ENCODE data around the gene XRCC3. TPM values are rescaled to one million over a fixed set of nuclear protein-coding genes. Genes with fewer than 3 reads are reported as not detected.
A peak's percentile ranks its signal among the peaks of the same experiment; 100 is the strongest.

The XRCC3 gene
- 10 to 100 TPM; 11.5 to 23.9 (median 12.6) TPM for polyA plus RNA-seq (ENCODE audit: insufficient read length in 4 of 4)

GRCh38 chr14:103715052-103716000 lies at the start of gene XRCC3, which contains the start of gene ZFYVE21:
Gene XRCC3 (minus strand): TSS chr14:103715451. CDS start chr14:103711087, 4,364 bp downstream.
Gene ZFYVE21 (plus strand): TSS chr14:103715810. CDS start chr14:103715842, 32 bp downstream.
- DNase-seq (ENCODE audit: low read depth in 4 of 4, low spot score in 3 of 4) = peak; percentile 97 to 99 (median 98)

DNA sequence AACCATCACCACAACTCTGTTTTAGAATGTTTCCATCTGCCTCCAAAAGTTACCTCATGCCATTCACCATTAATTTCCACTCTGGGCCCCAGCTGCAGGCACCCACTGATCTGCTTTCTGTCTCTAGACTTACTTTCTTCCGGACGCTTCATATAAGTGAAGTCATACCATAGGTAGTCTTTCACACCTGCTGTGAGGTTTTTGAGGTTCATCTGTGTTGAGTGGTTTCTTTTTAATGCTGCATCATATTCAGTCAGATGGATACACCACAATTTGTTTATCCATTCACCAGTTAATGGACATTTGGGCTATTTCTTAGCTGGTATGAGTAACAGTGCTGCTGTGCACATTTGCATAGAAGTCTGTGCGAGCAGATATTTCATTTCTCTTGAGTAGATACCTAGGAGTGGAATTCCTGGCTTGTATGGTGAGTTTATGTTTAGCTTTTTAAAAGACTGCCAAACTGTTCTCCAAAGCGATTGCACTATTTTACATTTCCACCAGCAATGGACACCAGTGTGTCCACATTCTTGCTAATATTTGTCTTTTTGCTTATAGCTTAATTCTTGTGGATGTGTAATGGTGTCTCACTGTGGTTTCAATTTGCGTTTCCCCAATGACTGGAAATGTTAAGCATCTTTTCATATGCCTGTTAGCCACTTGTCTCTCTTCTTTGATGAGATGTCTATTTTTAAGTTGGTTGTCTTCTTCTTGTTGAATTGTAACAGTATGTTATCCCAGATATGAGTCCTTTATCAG lies 48.7 kb upstream of the XRCC3 start:
- no peak for DNase-seq (ENCODE audit: low read depth in 4 of 4, low spot score in 3 of 4)

DNA sequence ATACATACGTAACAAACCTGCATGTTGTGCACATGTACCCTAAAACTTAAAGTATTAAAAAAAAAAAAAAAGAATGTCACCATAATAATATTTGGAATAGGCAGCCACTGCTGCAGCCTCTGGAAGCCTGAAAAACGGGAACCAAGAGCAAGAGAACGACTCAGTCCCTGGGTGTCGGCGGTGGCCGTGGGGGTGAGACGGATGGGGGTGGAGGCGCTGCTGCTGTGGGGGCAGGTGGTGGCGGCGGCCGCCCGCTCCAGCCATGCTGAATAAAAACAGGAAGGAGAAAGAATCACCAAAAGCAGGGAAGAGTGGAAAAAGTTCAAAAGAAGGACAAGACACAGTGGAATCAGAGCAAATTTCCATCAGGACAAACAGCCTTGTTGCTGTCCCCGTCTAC lies 47.3 kb upstream of the XRCC3 start:
- no peak for DNase-seq (ENCODE audit: low read depth in 4 of 4, low spot score in 3 of 4)

- DNase-seq (ENCODE audit: low read depth in 4 of 4, low spot score in 3 of 4) = no peak
Observed at GRCh38 chr14:103762036-103762435, 46.8 kb upstream of the XRCC3 start.

DNA sequence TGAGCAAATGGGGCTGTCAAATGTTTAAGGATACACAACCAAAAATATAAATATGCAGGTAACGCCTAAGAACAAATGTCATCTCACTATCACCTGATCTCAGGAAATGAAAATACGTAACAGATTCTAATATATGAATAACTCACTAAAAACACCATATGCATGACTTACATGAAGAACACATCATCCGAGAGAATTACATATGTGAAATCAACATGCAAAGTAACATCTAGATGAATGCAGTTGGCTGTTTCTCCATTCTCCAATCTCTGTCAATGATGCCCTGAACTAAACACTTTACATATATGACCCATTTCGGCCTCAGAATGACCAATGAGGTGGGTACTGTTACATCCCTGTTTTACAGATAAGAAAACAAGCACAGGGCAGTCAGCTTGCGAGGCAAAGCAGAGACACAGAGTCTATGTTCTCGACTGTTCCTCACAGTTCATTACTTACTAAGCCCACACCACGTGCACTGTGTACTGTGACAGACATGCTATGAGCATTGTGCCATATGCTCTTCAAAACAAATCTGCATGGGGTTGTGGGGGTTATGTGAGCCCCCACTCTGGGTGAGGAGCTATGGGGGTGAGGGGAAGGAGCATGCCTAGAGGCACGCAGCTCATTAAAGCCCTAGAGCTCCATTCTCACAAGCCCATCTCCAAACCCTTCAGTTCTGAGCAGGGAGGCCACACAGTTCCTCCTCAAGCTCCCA lies 43.0 kb upstream of the XRCC3 start:
- no peak for DNase-seq (ENCODE audit: low read depth in 4 of 4, low spot score in 3 of 4)

DNA sequence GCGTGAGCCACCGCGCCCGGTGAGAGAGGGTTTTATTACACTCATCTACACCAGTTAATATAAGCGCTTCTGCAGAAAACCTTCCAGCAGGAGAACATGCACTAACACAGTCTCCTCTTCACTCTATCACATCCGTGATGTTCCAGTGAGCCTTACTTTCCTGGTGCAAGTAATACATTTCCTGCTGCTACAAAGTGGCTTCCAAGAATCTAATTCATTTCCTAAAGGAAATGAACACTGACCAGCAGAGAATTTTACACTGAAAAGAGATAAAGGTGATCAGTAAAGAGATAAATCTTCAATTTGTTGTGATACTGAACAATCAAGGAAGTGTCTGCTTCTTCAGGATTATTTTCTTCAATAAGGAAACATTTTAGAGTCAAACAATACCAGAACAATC lies 39.8 kb upstream of the XRCC3 start:
- no peak for DNase-seq (ENCODE audit: low read depth in 4 of 4, low spot score in 3 of 4)

DNA sequence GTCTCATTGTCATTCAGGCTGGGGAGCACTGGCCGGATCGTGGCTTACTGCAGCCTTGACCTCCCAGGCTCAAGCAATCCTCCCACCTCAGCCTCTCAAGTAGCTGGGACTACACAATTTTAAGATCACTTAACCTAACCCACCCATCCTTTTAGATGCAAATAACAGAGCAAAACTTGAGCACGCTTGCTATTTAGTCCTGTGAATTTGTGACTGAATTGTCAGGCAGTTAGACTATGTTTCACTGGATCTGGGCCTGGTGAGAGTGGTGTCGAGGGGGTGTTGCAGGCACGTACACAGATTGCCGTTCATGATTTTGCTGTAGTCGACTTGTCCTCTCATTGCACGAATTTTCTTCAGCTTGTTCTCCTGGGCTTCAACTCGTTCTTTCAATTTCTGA lies 38.5 kb upstream of the XRCC3 start:
- no peak for DNase-seq (ENCODE audit: low read depth in 4 of 4, low spot score in 3 of 4)

GRCh38 chr14:103749860-103750259 lies 34.6 kb upstream of the XRCC3 start:
- no peak for DNase-seq (ENCODE audit: low read depth in 4 of 4, low spot score in 3 of 4)

- DNase-seq (ENCODE audit: low read depth in 4 of 4, low spot score in 3 of 4) = no peak
Observed at GRCh38 chr14:103749452-103749851, 34.2 kb upstream of the XRCC3 start.

DNA sequence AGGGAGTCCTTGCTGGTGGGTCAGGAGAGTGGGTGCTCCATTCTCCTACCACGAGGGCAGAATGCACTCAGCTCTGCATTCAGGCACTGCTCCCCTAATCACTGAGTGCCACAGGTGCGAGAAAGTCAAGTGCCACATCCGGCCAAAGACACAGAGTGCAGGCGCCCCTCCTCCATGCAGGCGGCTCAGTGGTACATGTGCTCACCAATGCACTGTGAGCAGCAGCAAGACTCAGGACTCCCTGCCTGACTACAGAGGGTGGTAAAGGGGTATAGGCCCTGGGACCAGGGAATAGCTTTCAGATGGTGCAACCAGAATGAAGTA lies 33.2 kb upstream of the XRCC3 start:
- no peak for DNase-seq (ENCODE audit: low read depth in 4 of 4, low spot score in 3 of 4)

- no peak for DNase-seq (ENCODE audit: low read depth in 4 of 4, low spot score in 3 of 4)
Observed at GRCh38 chr14:103746701-103747100, 31.4 kb upstream of the XRCC3 start.

GRCh38 chr14:103745424-103745823 lies 30.2 kb upstream of the XRCC3 start:
- DNase-seq (ENCODE audit: low read depth in 4 of 4, low spot score in 3 of 4) = no peak

DNA sequence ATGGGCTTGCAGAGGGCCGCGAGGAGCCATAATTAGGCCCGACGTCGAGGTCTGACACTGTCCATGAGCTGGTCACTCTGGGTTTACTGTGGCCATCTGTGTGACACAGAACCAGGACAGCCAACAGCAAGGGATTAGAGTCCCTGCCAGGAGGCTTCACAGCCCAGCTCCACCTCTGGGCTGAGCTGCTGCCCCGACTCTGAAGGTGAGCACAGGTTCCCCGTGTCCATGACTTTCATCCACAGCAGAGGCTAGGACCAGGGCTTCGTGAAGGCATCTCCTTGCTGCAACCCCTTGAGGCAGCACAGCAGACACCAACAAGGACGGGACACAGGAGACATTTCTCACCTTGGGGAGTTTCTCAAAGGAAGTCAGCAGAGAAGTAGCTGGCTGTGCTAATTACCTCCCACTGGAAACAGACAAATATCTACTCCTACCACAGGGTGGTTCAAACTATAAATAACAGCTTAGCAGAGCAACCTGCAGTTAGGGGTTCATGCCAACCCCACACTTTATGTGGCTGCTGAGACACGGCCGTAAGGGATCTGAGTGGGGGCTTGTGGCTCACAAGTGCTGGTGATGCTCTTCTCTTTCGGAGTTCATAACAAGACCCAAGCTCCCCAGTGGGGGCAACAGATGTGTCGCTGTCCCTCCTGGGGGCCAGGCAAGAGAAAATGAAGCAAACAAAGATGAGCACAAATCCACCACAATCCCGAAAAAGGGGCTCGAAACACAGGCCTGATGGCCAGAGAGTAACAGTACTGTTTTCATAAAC lies 29.6 kb upstream of the XRCC3 start:
- no peak for DNase-seq (ENCODE audit: low read depth in 4 of 4, low spot score in 3 of 4)

DNA sequence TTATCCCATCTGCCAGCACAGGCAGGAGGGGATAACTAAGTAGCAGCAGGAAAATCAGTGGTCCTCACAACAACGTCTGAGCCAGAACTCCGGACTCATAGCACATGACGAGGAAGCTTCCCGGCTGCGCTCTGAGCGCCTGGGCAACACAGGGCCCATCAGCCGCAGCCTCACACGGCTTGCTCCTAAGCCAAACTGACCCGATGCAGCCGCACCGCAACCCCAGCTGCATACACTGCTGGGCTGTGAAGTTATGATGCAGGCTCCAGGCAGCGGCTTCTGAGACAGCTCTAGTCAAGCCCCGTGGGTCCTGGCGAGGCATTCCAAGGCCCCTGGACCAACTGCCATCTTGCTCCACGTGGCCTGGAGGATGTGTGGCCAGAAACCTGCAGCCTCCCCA lies 28.4 kb upstream of the XRCC3 start:
- no peak for DNase-seq (ENCODE audit: low read depth in 4 of 4, low spot score in 3 of 4)

GRCh38 chr14:103742499-103743255 lies 27.4 kb upstream of the XRCC3 start:
- DNase-seq (ENCODE audit: low read depth in 4 of 4, low spot score in 3 of 4) = no peak

DNA sequence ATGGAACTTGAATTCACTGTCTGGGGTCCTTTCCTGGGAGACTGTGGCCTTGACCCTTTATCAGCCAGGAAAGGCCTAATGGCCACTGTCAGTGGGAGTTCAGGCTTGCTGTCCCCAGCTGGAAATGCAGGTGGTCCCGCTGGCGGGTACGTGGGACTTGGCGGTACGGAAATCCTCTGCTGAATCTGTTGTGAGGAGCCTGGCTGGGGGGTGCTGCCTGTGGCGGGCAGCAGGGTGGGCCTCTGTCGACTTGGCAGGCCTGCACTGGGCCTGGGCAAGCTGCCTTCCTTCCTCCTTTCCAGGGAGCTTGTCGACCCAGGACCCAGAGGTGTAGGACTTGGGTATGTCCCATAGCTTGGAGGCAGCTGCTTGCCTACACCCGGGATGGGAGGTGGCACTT lies 26.6 kb upstream of the XRCC3 start:
- no peak for DNase-seq (ENCODE audit: low read depth in 4 of 4, low spot score in 3 of 4)

GRCh38 chr14:103740991-103741689 lies 25.9 kb upstream of the XRCC3 start:
- no peak for DNase-seq (ENCODE audit: low read depth in 4 of 4, low spot score in 3 of 4)

DNA sequence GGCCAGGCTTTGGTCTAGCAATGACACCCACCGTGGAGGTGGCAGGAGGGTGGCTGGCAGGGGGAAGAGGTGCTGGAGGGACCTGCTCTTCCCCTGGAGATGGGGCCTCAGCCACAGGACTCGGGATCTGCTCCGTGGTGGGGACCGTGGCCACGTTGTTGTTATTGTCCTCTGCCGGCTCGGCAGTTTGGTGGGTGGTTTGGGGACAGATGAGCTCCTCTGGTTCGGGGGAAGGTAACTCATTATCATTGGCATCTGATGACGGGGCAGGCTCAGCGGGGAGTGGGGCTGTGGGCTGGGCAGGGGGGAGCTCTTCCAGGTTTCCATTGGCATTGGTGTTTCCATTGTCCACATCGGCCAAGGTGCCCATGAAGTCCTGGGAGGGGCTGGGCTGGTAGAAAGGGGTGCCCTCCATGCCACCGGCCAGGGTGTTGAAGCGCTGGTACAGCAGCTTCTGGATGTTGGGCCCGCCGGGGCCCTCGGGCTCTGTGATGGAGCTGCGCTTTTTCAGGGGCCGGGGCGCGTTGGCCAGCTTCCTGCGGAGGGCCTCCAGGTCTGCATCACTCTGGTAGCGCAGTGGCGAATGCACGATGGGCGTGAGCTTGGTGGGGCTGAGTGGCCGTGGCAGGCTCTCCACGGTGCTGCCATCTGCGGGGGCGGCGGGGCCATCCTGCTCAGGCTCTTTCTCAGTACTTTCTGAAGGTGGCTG lies 24.7 kb upstream of the XRCC3 start:
- DNase-seq (ENCODE audit: low read depth in 4 of 4, low spot score in 3 of 4) = no peak

All from left renal pelvis (tissue), 4 donors.